Testis (tissue), 3 donors: ENCODE measurements around the gene CMTM4. TPM values are rescaled to one million over a fixed set of nuclear protein-coding genes. Genes with fewer than 3 reads are reported as not detected.
"Not testable (repeated sequence)": the region's sequence is repeated elsewhere in the genome, so short reads cannot be mapped to it uniquely, and the experiment has no call there.

Source experiments
- DNase-seq: peaks from one replicate; pipeline ENCODE4 v3.0.0-alpha.2; 2019
- H3K27ac ChIP-seq, 2 donors: fragments of 200-600 bp; sonication (generic); one replicate each; pipeline ENCODE4 v1.5.1; 2019
- H3K27me3 ChIP-seq: fragments of 200-600 bp; sonication (generic); one replicate; pipeline ENCODE4 v1.5.1; 2019
- H3K36me3 ChIP-seq: fragments of 200-600 bp; sonication (generic); one replicate; pipeline ENCODE4 v1.5.1; 2017; ENCODE audit warnings: low read depth; ENCODE audit errors: missing control alignments
- H3K4me1 ChIP-seq: fragments of 200-600 bp; sonication (generic); one replicate; pipeline ENCODE4 v1.5.1; 2019
- H3K4me3 ChIP-seq, 2 donors: fragments of 200-600 bp; sonication (generic); one replicate each; pipeline ENCODE4 v1.5.1; 2017 to 2019
- H3K9me3 ChIP-seq: fragments of 200-600 bp; sonication (generic); one replicate; pipeline ENCODE4 v1.5.1; 2017
- POLR2A ChIP-seq: fragments of 450-650 bp; IDR thresholded peaks from one replicate; pipeline ENCODE4 v1.6.1; 2017; ENCODE audit warnings: antibody characterized with exemption, mild to moderate bottlenecking, moderate library complexity
- WGBS, 2 donors: methylation state at CpG; one replicate each; pipeline ENCODE4 v1.1.5; 2018; 5-methylcytosine and 5-hydroxymethylcytosine counted together
- intact Hi-C: fragments of 100-400 bp; cut with DNase I; formaldehyde crosslinking; loops from one replicate; pipeline ENCODE4 v1.15.1; 2023; ENCODE audit warnings: low total_unique reads
- polyA plus RNA-seq: library from polyadenylated mRNA; stranded (reverse); fragments of 350-450 nt; fragmentation: Illumina TruSeq; extraction: RNeasy Lipid Tissue Mini Kit (QIAGEN cat#74804); gene quantifications from one replicate; pipeline ENCODE4 v1.2.3, GENCODE V29; 2014; ENCODE audit warnings: low read depth, low replicate concordance; ENCODE audit not compliant: insufficient read depth
- total RNA-seq, 2 donors: library from RNA; depleted of rRNA; stranded (reverse); fragments of >200 nt; gene quantifications; one replicate each; pipeline ENCODE4 v1.2.3, GENCODE V29; 2016
- TF ChIP-seq, protein P1 (sequence below), 3 experiments: fragments of 450-650 bp in 2 of 3; fragments of 200-600 bp in 1 of 3; sonication (generic) in 1 of 3; IDR thresholded peaks; one replicate each; pipeline ENCODE4 v1.5.1; 2016 to 2019; ENCODE audit warnings: antibody characterized with exemption in 3 of 3, mild to moderate bottlenecking in 2 of 3, moderate library complexity in 1 of 3

CMTM4 gene
- total and polyA plus RNA-seq, 3 donors from 2014 or later = 22.2 to 59.2 (median 50.9) TPM

DNA sequence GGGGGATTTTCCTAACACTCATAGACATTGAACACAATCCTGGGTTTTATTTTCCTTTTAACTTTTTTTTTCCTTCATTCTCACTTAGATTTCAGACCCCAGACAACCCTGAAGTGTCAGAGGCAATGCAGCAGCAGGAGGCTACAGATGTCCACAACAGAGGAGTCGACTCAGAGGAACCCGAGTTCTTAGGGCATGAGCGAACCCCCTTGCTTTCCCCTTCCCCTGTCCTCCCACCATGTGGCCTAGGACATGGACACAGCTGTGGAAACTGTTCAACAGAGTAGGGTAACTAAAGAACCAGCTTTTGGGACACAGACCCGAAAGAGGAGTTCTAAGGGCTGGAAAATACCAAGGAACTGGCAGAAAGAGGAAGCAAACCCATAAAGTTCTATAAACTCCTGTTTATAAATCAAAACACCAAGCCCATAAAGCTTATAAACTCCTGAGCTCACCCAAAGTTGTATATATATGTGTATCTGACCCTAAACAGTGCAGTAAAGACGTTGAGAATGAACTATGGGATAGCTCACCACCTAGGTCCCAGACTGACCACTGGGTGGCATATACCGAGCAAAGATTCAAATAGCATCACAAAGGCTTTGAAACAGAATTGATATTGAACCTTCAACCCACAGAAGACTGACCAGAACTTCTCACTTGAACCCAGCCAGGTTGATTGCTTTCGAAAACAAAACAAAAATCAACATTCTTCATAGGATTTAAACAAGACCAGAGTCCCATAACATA is 33.9 kb downstream of the CMTM4 start:
- peak; percentile 54 for DNase-seq
- Histone ChIP-seq H3K4me1 (peaks cover 30% of the 10 kb centered on the region), H3K27me3 (no peaks in the 10 kb centered on the region), H3K27ac (peak overlapping the region; percentile 29 to 39), H3K9me3 (no peaks in the 10 kb centered on the region), H3K36me3 (no peaks in the 10 kb centered on the region), H3K4me3 (no peak overlapping the region)
- intact Hi-C loops = no loop called here
- TF ChIP-seq, protein P1, sequence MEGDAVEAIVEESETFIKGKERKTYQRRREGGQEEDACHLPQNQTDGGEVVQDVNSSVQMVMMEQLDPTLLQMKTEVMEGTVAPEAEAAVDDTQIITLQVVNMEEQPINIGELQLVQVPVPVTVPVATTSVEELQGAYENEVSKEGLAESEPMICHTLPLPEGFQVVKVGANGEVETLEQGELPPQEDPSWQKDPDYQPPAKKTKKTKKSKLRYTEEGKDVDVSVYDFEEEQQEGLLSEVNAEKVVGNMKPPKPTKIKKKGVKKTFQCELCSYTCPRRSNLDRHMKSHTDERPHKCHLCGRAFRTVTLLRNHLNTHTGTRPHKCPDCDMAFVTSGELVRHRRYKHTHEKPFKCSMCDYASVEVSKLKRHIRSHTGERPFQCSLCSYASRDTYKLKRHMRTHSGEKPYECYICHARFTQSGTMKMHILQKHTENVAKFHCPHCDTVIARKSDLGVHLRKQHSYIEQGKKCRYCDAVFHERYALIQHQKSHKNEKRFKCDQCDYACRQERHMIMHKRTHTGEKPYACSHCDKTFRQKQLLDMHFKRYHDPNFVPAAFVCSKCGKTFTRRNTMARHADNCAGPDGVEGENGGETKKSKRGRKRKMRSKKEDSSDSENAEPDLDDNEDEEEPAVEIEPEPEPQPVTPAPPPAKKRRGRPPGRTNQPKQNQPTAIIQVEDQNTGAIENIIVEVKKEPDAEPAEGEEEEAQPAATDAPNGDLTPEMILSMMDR (IDR thresholded peaks at IDR 0.05) = peak; percentile 13 to 35 (median 33)
- no peak for TF ChIP-seq POLR2A
- 70 to 78% methylated on average over 7 of the region's 7 CpGs for WGBS, 2 donors

DNA sequence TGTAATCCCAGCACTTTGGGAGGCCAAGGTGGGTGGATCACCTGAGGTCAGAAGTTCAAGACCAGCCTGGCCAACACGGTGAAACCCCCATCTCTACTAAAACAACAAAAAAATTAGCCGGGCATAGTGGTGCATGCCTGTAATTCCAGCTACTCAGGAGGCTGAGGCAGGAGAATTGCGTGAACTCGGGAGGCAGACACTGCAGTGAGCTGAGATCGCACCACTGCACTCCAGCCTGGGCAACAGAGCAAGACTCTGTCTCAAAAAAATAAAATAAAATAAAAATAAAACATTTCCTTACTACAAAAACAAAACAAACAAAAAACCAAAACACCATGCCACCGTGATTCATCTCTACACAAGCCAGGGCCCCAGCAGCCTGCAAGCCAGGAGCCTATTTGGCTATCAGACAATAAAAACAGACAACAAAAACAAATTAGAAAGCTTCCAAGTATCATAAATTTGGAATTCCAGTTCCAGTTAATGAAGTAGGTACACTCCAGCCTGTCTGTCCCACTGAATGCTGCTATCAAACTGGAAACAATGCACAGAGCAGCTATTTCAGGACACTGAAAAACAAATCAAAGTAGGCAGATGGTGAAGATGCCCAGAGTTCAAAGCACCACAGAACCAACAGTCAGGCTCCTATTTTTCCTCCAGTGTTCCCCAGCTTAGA is 34.7 kb downstream of the CMTM4 start:
- H3K4me3 ChIP-seq, H3K9me3 ChIP-seq, DNase-seq, H3K36me3 ChIP-seq, intact Hi-C loops, H3K27me3 ChIP-seq: not testable (repeated sequence)
- H3K27ac ChIP-seq = peak overlapping the region; percentile 39 to 66
- peaks cover 30% of the 10 kb centered on the region for H3K4me1 ChIP-seq
- WGBS, 2 donors = 68 to 73% methylated on average over 6 of the region's 6 CpGs

DNA sequence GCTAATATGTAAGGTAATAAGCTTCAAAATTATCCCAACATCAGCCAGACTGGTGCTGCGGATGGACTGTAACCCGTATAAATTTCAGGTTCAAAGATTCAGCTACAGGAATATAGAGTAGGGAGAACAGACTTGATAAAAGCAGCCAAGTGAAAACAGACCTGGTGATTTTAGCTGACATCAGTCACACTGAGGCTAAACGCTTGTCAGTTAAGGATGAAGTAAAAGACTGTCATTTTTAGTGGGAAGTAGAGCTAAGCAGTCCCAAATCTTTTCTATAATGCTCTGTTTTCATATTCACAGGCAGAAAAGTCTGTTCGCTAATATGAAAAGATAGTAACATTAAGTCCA is 35.4 kb downstream of the CMTM4 start:
- intact Hi-C loops = no loop called here
- 72 to 83% methylated on average over 4 of the region's 4 CpGs for WGBS, 2 donors

DNA sequence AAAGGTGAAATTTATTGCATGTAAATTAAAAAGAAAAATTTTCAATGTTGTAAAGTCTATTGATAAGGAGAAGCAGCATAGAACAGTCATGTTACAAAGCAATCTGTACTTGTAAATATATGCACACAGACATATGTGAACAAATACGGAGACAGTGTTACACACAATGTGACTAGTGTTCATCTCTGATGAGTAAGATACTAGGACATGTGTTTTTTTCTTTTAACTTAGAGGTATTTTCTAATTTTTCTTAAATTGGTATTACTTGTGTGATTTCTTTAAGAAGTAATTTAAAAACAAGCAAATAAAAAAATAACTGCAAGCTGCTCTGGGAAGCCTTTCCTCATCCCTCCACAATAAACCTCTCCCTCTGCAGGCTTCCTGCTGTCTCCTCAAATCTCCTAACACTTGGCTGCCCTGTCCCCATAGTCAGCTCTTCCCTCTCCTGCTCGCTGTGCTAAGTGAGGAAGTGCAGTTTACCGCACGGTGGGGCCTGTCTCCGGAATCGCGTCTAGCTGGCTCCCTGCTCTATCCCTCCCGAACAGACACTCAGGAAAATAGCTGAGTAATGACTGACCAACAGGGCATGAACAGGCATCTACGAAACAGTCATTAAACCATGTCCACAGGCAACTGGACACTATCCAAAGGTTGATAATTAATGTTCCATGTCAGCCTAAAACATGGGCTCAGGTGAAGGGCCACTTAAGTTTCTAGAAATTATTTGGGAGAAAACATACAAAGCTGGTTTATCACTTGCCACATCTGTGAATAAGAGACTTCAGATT is 35.9 kb downstream of the CMTM4 start:
- 28 to 29% methylated on average over 9 of the region's 9 CpGs for WGBS, 2 donors

More for the DNA sequence above, 35.4 kb downstream of the CMTM4 start:
- Histone ChIP-seq H3K27ac (peak overlapping the region; percentile 39 to 66), H3K27me3 (no peaks in the 10 kb centered on the region), H3K9me3 (no peaks in the 10 kb centered on the region), H3K4me1 (peaks cover 30% of the 10 kb centered on the region), H3K36me3 (no peaks in the 10 kb centered on the region), H3K4me3 (no peak overlapping the region)
- DNase-seq = no peak
- TF ChIP-seq, protein P1 (IDR thresholded peaks at IDR 0.05) = no peak
- no peak for TF ChIP-seq POLR2A

More for the DNA sequence above, 35.9 kb downstream of the CMTM4 start:
- Histone ChIP-seq H3K9me3 (no peaks in the 10 kb centered on the region), H3K27me3 (no peaks in the 10 kb centered on the region), H3K36me3 (no peaks in the 10 kb centered on the region), H3K4me1 (peaks cover 30% of the 10 kb centered on the region), H3K4me3 (no peak overlapping the region), H3K27ac (peak overlapping the region; percentile 39 to 66)
- peak; percentile 82 for DNase-seq
- TF ChIP-seq, protein P1 (IDR thresholded peaks at IDR 0.05) = no peak
- no peak for TF ChIP-seq POLR2A
- intact Hi-C loops = no loop called here
